Heart left ventricle (tissue), 16 donors: Measurements from ENCODE around the gene ATG9B. TPM values are rescaled to one million over a fixed set of nuclear protein-coding genes. Genes with fewer than 3 reads are reported as not detected.

Experiments used
- ATAC-seq, 4 donors: fragments of 200-7000 bp; cut with Tn5 transposase; one replicate each; pipeline ENCODE4 v1.9.1; 2020 to 2022; ENCODE audit warnings: moderate library complexity in 4 of 4, mild to moderate bottlenecking in 3 of 4, moderate number of reproducible peaks in 1 of 4
- DNase-seq, 5 donors: peaks; one replicate each; pipeline ENCODE4 v3.0.0-alpha.2; 2020
- H3K27ac ChIP-seq, 12 donors: fragments of 200-600 bp; sonication (generic) in 4 of 12; one replicate each; pipeline versions ENCODE4 v1.5.0 to v1.8.0; 2016 to 2022; ENCODE audit warnings: mild to moderate bottlenecking in 2 of 12
- H3K27me3 ChIP-seq, 9 donors: fragments of 200-600 bp; sonication (generic) in 2 of 9; one replicate each; pipeline versions ENCODE4 v1.5.1 to v1.8.0; 2016 to 2022; ENCODE audit warnings: mild to moderate bottlenecking in 3 of 9
- H3K36me3 ChIP-seq, 9 donors: fragments of 200-600 bp; sonication (generic) in 2 of 9; one replicate each; pipeline versions ENCODE4 v1.5.0 to v1.8.0; 2018 to 2022; ENCODE audit warnings: mild to moderate bottlenecking in 2 of 9
- H3K4me1 ChIP-seq, 12 donors: fragments of 200-600 bp; sonication (generic) in 4 of 12; one replicate each; pipeline versions ENCODE4 v1.5.0 to v1.8.0; 2016 to 2022; ENCODE audit warnings: mild to moderate bottlenecking in 3 of 12
- H3K4me3 ChIP-seq, 12 donors: fragments of 200-600 bp; sonication (generic) in 4 of 12; one replicate each; pipeline versions ENCODE4 v1.5.0 to v1.8.0; 2017 to 2022; ENCODE audit warnings: mild to moderate bottlenecking in 9 of 12, moderate library complexity in 4 of 12
- H3K9me3 ChIP-seq, 12 donors: fragments of 200-600 bp; sonication (generic) in 4 of 12; one replicate each; pipeline versions ENCODE4 v1.5.0 to v1.8.0; 2016 to 2022; ENCODE audit warnings: mild to moderate bottlenecking in 1 of 12
- POLR2A ChIP-seq, 2 donors: fragments of 450-650 bp; IDR thresholded peaks; one replicate each; pipeline ENCODE4 v1.6.1; 2017; ENCODE audit warnings: antibody characterized with exemption in 2 of 2, mild to moderate bottlenecking in 2 of 2, moderate library complexity in 2 of 2
- WGBS, 4 donors: extraction: QIAGEN DNeasy Blood & Tissue Kit in 2 of 4; methylation state at CpG; one replicate each; pipeline versions ENCODE4 v1.1.5 to v1.1.7; 2013 to 2018; 5-methylcytosine and 5-hydroxymethylcytosine counted together
- intact Hi-C, 10 donors: fragments of 100-400 bp; cut with DNase I; formaldehyde crosslinking; loops; one replicate each; pipeline versions ENCODE4 v1.11.1 to v1.14.2; 2022
- polyA plus RNA-seq, 2 donors: library from polyadenylated mRNA; stranded (reverse); fragments of 200-250 nt; gene quantifications; one replicate each; pipeline ENCODE4 v1.2.3, GENCODE V29; 2013
- total RNA-seq, 9 donors: library from RNA; depleted of rRNA in 2 of 9; stranded (reverse); fragments of >200 nt in 2 of 9; fragmentation: NEBNext Ultra II Directional in 3 of 9; extraction: Animal tissue kit (Norgen Biotek cat#: 25700) in 3 of 9; gene quantifications; one replicate each; pipeline versions ENCODE4 v1.1.0 to v1.2.4, GENCODE V29; 2016 to 2023
- TF ChIP-seq, protein P1 (sequence below), 12 donors: fragments of 200-600 bp; sonication (generic) in 4 of 12; IDR thresholded peaks; one replicate each; pipeline versions ENCODE4 v1.5.0 to v1.8.0; 2018 to 2022; ENCODE audit warnings: antibody characterized with exemption in 12 of 12, mild to moderate bottlenecking in 5 of 12
- donor health status: ischemic (EF 13 %, LVEDD 7.1; RV severe dilation, severe dysfunction).
- donor health status: healthy with polysubstance abuse.
- donor health status: DM: no; HTN: yes; CAD: no.
- donor health status: DM: no; HTN: no; CAD: no.
- donor health status: ischemic (EF 25% LVEDD 6.9; RV normal size, moderate dysfunction).
- donor health status: ischemic (EF 25% LVEDD 5.7; RV mildly dilated, moderate dysfunction).
- donor health status: healthy.
- donor health status: DM: yes; HTN: yes; CAD: no.
- donor health status: ischemic (EF 35%, LVEDD 5.7; RV mildly dilated, moderate dysfunction).
- donor health status: nonischemic (EF 11% LVEDD 7.7; RV severe dilation, severe dysfunction).
- donor health status: DM: yes; HTN: yes; CAD: no.
- donor health status: PGD.
- donor health status: ischemic (EF 29% LVEDD 5.4; RV normal size, mild dysfunction).
- donor health status: nonischemic (EF 23%, LVEDD 6.1; RV moderate dilation, normal function).

Gene ATG9B
- total and polyA plus RNA-seq, 11 donors, result 0.07 to 1.0 (median 0.32) TPM; not detected in 7

GRCh38 chr7:151058781-151059366, 34.6 kb upstream of the ATG9B start:
- TF ChIP-seq POLR2A (IDR thresholded peaks at IDR 0.05), result no peak
- TF ChIP-seq, protein P1, sequence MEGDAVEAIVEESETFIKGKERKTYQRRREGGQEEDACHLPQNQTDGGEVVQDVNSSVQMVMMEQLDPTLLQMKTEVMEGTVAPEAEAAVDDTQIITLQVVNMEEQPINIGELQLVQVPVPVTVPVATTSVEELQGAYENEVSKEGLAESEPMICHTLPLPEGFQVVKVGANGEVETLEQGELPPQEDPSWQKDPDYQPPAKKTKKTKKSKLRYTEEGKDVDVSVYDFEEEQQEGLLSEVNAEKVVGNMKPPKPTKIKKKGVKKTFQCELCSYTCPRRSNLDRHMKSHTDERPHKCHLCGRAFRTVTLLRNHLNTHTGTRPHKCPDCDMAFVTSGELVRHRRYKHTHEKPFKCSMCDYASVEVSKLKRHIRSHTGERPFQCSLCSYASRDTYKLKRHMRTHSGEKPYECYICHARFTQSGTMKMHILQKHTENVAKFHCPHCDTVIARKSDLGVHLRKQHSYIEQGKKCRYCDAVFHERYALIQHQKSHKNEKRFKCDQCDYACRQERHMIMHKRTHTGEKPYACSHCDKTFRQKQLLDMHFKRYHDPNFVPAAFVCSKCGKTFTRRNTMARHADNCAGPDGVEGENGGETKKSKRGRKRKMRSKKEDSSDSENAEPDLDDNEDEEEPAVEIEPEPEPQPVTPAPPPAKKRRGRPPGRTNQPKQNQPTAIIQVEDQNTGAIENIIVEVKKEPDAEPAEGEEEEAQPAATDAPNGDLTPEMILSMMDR (IDR thresholded peaks at IDR 0.05), result no peak
- H3K27ac ChIP-seq, result peak overlapping the region; percentile 90 to 99 (median 98)
- peaks cover 0 to 6% (median 1%) of the 10 kb centered on the region in 9 donors for H3K36me3 ChIP-seq
- H3K27me3 ChIP-seq, result no peaks in the 10 kb centered on the region
- WGBS, 4 donors, result 4 to 8% (median 6%) methylated on average over 18 of the region's 18 CpGs
- H3K9me3 ChIP-seq, result no peaks in the 10 kb centered on the region
- H3K4me3 ChIP-seq, result peak overlapping the region; percentile 68 to 100 (median 90)
- ATAC-seq (no peak), DNase-seq (no peak)
- intact Hi-C loops, result loop anchor here in 5 of 10 donors (1.0 to 10.0 kb wide), 8 partner anchors 22 to 1347 kb away; partner anchors contain the start of genes ABCB8 (in 4 of the 5), AGAP3 (in 2 of the 5), FASTK (in 2 of the 5) and ABCF2 (in 1 of the 5)
- peaks cover 9 to 55% (median 48%) of the 10 kb centered on the region in 12 donors for H3K4me1 ChIP-seq

GRCh38 chr7:151057989-151058780, 33.9 kb upstream of the ATG9B start:
- Histone ChIP-seq H3K4me3 (peak overlapping the region in 11 of 12 donors; percentile 68 to 100 (median 92)), H3K27me3 (no peaks in the 10 kb centered on the region), H3K4me1 (peaks cover 9 to 53% (median 46%) of the 10 kb centered on the region in 12 donors), H3K36me3 (peaks cover 0 to 6% (median 0%) of the 10 kb centered on the region in 9 donors), H3K9me3 (no peaks in the 10 kb centered on the region), H3K27ac (peak overlapping the region; percentile 90 to 99 (median 98))
- WGBS, 4 donors, result 1 to 5% (median 1%) methylated on average over 17 to 46 of the region's 46 CpGs
- ATAC-seq, result peak; percentile 88 to 93 (median 91)
- peak; percentile 98 to 100 (median 99) for DNase-seq
- intact Hi-C loops, result loop anchor here in 5 of 10 donors (1.0 to 10.0 kb wide), 9 partner anchors 23 to 1346 kb away; partner anchors contain the start of genes ABCB8 (in 3 of the 5), AGAP3 (in 2 of the 5), FASTK (in 2 of the 5) and ABCF2 (in 1 of the 5)
- TF ChIP-seq, protein P1 (IDR thresholded peaks at IDR 0.05), result peak in 1 of 12 donors; percentile 8
- TF ChIP-seq POLR2A (IDR thresholded peaks at IDR 0.05), result peak; percentile 68 to 97

DNA sequence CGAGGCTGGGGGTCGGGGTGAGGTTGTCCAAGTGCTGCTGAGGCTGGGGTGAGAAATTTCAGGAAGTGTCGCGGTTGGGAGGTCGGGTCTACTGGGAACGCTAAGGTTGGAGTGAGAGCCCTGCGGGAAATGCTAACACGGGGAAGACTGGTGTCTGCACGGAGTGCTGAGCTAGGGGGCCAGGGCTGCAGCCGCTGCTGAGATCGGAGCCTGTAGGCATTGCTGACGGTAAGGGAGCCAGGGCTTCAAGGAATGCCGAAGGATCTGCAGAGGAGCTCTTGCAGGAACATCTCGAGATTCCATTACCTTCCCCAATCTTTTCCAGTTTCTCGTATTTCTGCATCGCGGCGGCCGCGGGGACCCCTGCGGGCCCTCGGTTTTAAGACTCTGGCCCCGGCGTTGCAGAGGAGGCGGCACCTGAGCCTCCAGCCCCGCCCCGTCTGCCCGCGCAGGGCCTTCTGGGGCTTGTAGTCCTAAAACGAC, 33.3 kb upstream of the ATG9B start, which contains the start of gene CDK5:
Gene CDK5, minus strand, starts transcription at position 392 of the 483 bp plus-strand sequence. Its CDS starts 49 bp downstream, at position 343.
- no peaks in the 10 kb centered on the region for H3K27me3 ChIP-seq
- ATAC-seq, result peak in 2 of 4 donors; percentile 0

More for the DNA sequence above, 33.3 kb upstream of the ATG9B start, which contains the start of gene CDK5:
- H3K9me3 ChIP-seq, result no peaks in the 10 kb centered on the region
- 0 to 1% (median 1%) methylated on average over 28 to 30 of the region's 30 CpGs for WGBS, 4 donors
- H3K4me3 ChIP-seq, result peak within 1 kb of the TSS; percentile 43 to 100 (median 90)
- peaks cover 0 to 6% (median 0%) of the 10 kb centered on the region in 9 donors for H3K36me3 ChIP-seq
- H3K4me1 ChIP-seq, result peaks cover 9 to 58% (median 43%) of the 10 kb centered on the region in 12 donors
- TF ChIP-seq, protein P1 (IDR thresholded peaks at IDR 0.05), result no peak
- TF ChIP-seq POLR2A (IDR thresholded peaks at IDR 0.05), result no peak
- intact Hi-C loops, result loop anchor here in 1 of 10 donors (2.0 to 10.0 kb wide), 3 partner anchors 23 to 1345 kb away; partner anchors contain the start of gene ABCF2
- H3K27ac ChIP-seq, result peak within 1 kb of the TSS; percentile 90 to 99 (median 98)
- DNase-seq, result peak in 1 of 5 donors; percentile 50
